ENCODE results near the gene ZCCHC14.
"Not testable (repeated sequence)": the region's sequence is repeated elsewhere in the genome, so short reads cannot be mapped to it uniquely, and the experiment has no call there.

Gene ZCCHC14

GRCh38 chr16:87524407-87524806 is 31.6 kb upstream of the ZCCHC14 start:
- DNase-seq (ENCODE audit: low read depth) = no peak

DNA sequence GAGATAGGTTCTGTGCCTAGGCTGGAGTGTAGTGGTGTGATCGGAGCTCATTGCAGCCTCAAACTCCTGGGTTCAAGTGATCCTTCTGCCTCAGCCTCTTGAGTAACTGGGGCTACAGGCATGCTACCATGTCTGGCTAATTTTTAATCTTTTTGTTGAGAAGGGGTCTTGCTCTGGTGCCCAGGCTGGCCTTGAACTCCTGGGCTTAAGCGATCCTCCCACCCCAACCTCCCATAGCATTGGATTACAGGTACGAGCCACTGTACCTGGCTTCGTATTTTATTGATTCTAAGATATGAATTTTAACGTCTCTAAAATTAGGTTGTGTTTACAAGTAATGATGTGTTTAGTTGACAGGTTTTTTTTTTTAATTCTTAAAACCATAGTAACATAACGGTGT is 30.8 kb upstream of the ZCCHC14 start:
- not testable (repeated sequence) for DNase-seq (ENCODE audit: low read depth)

- not testable (repeated sequence) for DNase-seq (ENCODE audit: low read depth)
Measured at GRCh38 chr16:87521764-87522163, 28.9 kb upstream of the ZCCHC14 start.

DNA sequence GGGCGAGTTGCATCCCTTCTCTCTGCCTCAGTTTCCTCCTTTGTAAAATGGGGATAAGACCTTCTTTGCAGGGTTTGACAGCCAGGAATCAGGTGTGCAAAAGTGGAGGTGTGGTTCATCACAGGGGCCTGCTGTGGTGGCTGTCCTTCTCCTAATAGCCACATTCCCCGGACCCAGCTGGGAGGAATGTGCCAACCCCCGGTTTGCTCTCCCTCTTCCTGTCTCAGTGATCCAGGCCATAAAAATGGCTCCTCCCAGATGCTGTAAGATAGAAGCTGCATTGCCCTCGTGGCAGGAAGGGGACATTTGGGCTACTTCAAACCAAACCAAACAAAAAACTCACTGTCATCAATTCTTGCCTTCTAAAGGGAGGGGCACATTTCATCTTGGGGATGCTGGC is 26.3 kb upstream of the ZCCHC14 start:
- DNase-seq (ENCODE audit: low read depth) = not testable (repeated sequence)

DNA sequence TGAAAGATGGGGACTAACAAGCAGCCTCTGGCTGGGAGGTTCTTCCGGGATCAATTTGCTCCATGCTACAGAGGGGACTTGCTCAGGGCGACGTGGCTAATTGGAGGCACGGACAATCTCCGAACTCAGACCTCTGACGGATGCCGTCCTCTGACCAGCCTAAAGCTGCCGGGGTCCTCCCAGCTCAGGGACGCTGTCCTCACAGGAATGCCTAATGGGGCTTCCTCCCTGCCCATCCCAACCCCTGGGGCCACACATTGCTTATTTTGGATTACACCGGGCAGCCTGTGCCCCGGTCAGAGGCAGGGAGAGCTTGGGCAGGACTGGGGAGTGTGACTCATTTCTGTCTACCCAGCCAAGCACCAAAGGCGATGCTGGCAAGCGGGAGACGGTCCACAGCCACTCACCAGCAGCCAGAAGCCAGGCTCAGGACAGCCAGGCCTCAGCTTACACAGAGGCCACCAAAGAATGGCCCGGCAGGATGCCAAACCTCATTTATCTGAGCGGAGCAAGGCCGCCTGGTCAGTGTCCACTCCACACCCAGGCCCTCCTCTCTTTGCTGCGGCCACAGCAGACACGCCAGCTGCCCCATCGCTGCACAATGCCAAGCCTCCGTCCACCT is 25.7 kb upstream of the ZCCHC14 start:
- DNase-seq (ENCODE audit: low read depth) = not testable (repeated sequence)

DNA sequence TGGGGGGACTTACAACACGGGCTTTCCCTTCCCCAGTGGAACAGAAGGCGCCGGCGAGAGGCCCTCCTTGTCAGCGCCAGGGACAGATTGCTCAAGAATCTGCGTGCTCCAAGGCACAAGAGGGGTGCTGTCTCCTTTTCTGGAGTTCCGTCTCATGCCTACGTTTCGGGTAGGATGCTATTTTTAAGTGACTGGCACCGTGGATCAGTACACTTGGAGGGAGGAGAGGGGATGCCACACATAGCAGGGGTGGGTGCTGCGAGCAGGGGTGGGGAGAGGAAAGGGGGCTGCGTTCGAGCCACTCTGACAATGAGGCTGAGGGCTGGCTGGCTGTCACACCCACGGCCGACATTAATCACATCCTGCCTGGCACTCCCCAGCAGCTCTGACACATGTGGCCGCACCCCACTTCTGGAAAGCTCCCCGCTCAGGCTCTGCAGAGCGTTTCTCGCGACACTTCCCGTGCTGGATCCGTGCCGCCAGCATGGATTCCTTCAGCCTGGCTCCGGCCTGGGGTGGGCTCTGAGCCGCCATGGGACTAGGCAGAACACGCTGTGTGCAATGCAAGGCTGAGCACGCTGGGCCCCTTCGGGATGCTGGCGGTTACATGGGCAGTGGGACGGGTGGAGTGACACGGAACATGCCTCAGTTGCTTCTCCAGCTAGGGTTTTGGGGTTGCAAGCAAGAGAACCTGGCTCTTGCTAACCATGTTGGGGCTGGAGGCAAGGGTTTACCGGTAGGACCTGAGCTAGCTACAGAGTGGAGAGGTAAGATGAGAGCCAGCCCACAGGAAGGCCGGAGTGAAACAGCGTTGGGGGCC is 25.0 kb upstream of the ZCCHC14 start:
- not testable (repeated sequence) for DNase-seq (ENCODE audit: low read depth)

DNA sequence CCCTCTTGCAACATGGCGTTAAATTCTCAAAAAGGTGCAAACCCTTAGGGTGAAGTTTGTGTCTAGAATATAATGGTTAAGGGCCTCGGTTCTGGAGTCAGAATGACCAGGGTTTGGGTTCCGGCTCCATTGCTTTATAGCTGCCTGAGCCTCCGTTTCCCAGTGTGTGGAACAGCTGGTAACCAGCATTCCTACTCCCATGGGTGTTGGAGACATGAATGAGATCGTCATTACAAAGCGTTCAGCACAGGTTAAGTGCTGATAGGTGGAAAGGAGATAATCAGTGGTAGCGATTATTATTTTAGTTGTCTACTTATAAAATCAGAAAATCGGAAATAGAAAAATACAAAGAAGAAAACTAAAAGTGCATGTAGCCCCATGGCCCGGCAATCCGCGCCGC is 23.5 kb upstream of the ZCCHC14 start:
- no peak for DNase-seq (ENCODE audit: low read depth)

- DNase-seq (ENCODE audit: low read depth) = no peak
Measured at GRCh38 chr16:87515475-87516330, 22.9 kb upstream of the ZCCHC14 start.

GRCh38 chr16:87509778-87510177 is 17.0 kb upstream of the ZCCHC14 start:
- DNase-seq (ENCODE audit: low read depth) = not testable (repeated sequence)

DNA sequence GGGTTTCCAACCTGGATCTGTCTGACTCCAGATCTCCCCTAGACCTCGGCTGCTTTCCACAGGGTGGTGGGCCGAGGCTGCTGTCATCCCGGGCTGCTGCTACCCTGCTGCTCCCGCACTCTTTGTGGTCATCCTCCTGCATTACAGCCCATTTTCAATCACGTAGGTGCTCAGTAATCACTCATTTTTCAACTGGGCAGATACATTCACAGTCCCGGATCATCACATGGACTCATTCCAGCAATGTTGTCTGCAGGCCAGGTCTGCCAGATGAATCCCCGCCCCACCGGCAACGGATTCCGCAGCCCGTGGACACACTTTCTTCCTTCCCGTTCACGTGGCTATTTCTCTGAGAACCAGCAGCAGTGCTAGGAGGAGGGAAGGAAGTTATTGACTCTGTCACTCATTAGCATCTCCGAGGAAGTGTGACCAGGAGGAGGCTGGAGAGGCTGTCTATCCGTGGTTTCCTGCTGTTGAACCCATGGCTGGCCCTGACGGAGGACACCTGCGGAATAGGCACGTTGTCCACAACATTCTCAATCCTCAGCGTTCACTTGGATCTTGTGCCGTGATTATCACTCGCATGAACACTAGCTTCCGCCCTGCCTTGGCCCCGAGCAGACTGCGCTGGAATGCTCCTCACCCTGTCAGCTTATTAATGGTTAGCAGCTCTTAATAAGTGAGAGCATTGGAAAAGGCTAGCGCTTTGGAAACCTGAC is 14.7 kb upstream of the ZCCHC14 start:
- DNase-seq (ENCODE audit: low read depth) = no peak

GRCh38 chr16:87506423-87507350 is 13.9 kb upstream of the ZCCHC14 start:
- DNase-seq (ENCODE audit: low read depth) = no peak

GRCh38 chr16:87505834-87506233 is 13.0 kb upstream of the ZCCHC14 start:
- no peak for DNase-seq (ENCODE audit: low read depth)

DNA sequence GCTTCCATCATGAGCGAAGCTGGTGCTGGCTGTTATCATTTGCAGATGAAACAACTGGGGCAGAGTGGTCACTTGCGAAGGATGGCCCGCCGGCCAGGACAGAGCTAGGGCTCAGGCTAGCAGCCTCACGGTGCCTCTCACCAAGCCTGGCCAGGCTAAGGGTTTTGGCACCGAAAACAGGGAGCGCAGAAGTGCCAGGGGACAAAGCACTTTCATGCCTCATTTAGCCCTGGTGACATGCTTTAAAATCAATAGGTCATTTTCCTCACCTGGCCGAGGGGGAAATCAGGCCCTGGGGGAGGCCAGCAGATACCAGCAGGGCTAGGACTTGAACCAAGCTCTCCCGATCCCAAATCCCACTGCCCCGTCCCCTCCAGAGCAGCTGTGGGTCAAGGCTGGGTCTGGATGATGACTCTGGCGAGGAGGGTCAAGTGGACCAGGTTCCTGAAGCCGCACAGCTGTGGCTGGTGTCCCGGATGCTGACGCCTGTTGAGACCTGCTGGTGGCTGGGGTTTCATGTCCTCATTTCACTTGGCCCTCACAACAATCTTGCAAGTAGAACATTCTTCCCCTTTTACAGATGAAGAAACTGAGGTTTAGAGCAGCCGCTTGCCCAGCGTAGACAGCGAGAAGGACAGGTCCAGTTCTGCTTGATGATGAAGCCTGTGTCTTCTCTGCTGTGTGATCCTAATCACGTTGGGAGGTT is 10.6 kb upstream of the ZCCHC14 start:
- DNase-seq (ENCODE audit: low read depth) = not testable (repeated sequence)

- no peak for DNase-seq (ENCODE audit: low read depth)
Measured at GRCh38 chr16:87502308-87502969, 9.6 kb upstream of the ZCCHC14 start.

DNA sequence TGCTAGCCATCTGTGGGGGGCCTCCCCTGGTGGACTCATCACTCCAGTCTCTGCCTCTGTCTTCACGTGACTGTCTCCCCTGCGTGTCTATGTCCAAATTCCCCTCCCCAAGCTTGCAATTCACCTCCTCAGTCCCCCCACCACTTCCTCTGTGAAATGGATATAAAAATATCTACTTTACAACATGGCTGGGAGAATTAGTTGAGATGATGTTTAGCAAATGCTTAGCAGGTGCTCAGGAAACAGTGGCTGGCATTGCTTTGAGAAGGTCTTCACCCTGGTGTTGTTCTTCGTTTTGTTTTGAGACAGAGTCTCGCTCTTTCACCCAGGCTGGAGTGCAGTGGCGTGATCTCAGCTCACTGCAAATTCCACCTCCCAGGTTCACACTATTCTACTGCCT is 8.3 kb upstream of the ZCCHC14 start:
- no peak for DNase-seq (ENCODE audit: low read depth)

DNA sequence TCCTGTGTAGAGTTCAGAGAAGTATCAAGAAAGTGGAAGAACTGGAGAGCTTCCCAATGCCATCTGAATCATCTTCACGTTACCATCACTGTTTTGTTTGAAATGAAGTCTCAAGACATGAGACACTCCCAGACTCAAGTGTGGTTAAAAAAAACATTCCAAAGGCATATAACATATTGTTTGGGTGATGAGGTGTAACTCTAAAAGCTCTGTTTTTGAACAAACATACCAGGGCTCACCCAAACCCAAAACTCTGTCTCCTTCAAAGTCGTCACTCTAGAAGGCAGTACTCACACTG is 6.3 kb upstream of the ZCCHC14 start:
- DNase-seq (ENCODE audit: low read depth) = no peak

DNA sequence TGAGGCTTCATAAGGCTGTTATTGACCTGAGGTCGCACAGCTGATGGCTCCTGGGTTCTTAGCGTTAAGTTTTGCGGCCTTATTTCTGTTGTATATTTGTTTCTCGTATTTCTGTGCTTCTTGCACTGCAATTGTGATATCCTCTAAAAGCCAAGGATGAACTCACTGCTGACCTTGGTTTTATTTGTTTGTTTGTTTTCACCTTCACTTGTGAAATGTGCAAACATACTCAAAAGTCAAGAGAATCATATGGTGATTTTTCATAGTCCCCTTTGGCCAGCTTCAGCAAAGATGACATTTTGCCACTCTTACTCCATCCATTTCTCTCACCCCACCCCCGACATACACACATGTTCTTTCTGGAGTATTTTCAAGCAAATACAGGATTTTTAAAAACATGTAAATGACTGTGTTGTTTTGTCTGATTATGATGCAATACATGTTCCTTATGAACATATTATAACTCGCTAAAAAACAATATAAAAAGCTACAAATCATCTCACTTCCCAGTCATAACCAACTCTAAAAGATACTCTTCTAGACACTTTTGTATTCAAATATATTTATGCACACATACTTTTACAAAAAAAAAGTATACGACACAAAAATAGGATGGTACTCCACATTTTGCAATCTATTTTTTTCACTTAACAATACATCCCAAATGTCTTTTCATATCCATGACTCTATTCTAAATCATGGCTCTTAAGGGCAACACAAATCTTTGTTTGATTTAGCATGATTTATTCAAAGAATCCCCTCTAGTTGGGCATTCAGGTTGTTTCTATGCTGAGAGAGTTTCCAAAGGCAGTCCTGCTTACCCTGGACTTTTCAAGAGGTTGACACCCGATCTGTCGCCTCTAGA is 5.7 kb upstream of the ZCCHC14 start:
- DNase-seq (ENCODE audit: low read depth) = no peak

- DNase-seq (ENCODE audit: low read depth) = not testable (repeated sequence)
Measured at GRCh38 chr16:87497767-87498290, 5.0 kb upstream of the ZCCHC14 start.

Data from activated T-cell treated with anti-CD3 and anti-CD28 coated beads for 1 hour (primary cell).